ENCODE results near the gene SLC35F1.

GRCh38 chr6:118307581-118307980 lies 400.5 kb downstream of the SLC35F1 start:
- no peak for TF ChIP-seq ZNF184 (CRISPR knock-in tag; IDR thresholded peaks at IDR 0.05)
- no peak for TF ChIP-seq RFX5 (IDR thresholded peaks at IDR 0.05; ENCODE audit: low read depth, low read length)
- TF ChIP-seq USF2 (CRISPR knock-in tag; IDR thresholded peaks at IDR 0.05) = no peak
- no peak for TF ChIP-seq SRF (CRISPR knock-in tag; IDR thresholded peaks at IDR 0.05)
- TF ChIP-seq FOXP1 (CRISPR knock-in tag; IDR thresholded peaks at IDR 0.05) = no peak
- TF ChIP-seq, protein P1, sequence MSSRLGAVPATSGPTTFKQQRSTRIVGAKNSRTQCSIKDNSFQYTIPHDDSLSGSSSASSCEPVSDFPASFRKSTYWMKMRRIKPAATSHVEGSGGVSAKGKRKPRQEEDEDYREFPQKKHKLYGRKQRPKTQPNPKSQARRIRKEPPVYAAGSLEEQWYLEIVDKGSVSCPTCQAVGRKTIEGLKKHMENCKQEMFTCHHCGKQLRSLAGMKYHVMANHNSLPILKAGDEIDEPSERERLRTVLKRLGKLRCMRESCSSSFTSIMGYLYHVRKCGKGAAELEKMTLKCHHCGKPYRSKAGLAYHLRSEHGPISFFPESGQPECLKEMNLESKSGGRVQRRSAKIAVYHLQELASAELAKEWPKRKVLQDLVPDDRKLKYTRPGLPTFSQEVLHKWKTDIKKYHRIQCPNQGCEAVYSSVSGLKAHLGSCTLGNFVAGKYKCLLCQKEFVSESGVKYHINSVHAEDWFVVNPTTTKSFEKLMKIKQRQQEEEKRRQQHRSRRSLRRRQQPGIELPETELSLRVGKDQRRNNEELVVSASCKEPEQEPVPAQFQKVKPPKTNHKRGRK (tag; IDR thresholded peaks at IDR 0.05) = no peak
- no peak for TF ChIP-seq L3MBTL2 (IDR thresholded peaks at IDR 0.05)
- no peak for TF ChIP-seq EP300 (IDR thresholded peaks at IDR 0.05; ENCODE audit: low read length)
- no peak for TF ChIP-seq SMC3 (conservative IDR thresholded peaks at IDR 0.05; ENCODE audit: insufficient read depth, low read depth, low read length)
